SU-DHL-6 (cell line): ENCODE measurements around the gene ARPC4.

Experiments
- EZH2phosphoT487 ChIP-seq: fragments of 200-600 bp; sonication (generic), shearing (Covaris generic); conservative IDR thresholded peaks from 2 replicates; pipeline ENCODE4 v1.6.1; 2018; ENCODE audit warnings: mild to moderate bottlenecking, antibody characterized with exemption, low read length, moderate library complexity, mixed read lengths
- TF ChIP-seq, protein P1 (sequence below): fragments of 200-600 bp; sonication (generic); IDR thresholded peaks from one replicate; pipeline ENCODE4 v1.5.1; 2017; ENCODE audit warnings: antibody characterized with exemption, mild to moderate bottlenecking, low read length, moderate library complexity; ENCODE audit not compliant: insufficient read depth, poor library complexity, severe bottlenecking

DNA sequence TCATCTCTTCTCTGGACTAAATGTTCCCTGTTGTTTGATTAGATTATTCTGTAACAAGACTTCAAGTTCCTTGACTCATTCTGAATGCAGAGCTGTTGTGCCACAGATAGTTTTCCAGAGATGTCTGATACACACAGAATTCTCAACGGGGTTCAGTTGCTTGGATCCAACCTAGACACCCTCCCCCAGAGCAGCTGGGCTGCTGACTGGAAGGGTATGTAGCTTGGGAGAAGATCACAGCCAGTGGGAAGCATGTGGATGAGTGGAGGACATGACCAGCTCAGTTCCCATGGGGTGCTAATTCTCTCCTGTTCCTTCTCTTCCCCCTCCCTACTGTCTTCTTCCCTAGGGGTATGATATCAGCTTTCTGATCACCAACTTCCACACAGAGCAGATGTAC, 10.6 kb downstream of the ARPC4 start:
- TF ChIP-seq, protein P1, sequence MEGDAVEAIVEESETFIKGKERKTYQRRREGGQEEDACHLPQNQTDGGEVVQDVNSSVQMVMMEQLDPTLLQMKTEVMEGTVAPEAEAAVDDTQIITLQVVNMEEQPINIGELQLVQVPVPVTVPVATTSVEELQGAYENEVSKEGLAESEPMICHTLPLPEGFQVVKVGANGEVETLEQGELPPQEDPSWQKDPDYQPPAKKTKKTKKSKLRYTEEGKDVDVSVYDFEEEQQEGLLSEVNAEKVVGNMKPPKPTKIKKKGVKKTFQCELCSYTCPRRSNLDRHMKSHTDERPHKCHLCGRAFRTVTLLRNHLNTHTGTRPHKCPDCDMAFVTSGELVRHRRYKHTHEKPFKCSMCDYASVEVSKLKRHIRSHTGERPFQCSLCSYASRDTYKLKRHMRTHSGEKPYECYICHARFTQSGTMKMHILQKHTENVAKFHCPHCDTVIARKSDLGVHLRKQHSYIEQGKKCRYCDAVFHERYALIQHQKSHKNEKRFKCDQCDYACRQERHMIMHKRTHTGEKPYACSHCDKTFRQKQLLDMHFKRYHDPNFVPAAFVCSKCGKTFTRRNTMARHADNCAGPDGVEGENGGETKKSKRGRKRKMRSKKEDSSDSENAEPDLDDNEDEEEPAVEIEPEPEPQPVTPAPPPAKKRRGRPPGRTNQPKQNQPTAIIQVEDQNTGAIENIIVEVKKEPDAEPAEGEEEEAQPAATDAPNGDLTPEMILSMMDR, result no peak
- TF ChIP-seq EZH2phosphoT487, result no peak
